HUES48 (cell line): ENCODE measurements around the gene RPS6KA5.

Source experiments
- H3K27ac ChIP-seq: one replicate; pipeline ENCODE4 v1.7.0; 2013; ENCODE audit warnings: low read depth, low read length, inconsistent platforms
- H3K27me3 ChIP-seq: 2 replicates; pipeline ENCODE4 v1.6.1; 2013; ENCODE audit warnings: mild to moderate bottlenecking, low read length; ENCODE audit not compliant: control insufficient read depth, insufficient read depth
- H3K36me3 ChIP-seq: 2 replicates; pipeline ENCODE4 v1.6.1; 2013; ENCODE audit warnings: low read length; ENCODE audit not compliant: control insufficient read depth, insufficient read depth
- H3K4me1 ChIP-seq: 2 replicates; pipeline ENCODE4 v1.6.1; 2013; ENCODE audit warnings: mild to moderate bottlenecking, low read length; ENCODE audit not compliant: control insufficient read depth, insufficient read depth
- H3K4me3 ChIP-seq: 2 replicates; pipeline ENCODE4 v1.5.1; 2013; ENCODE audit warnings: mild to moderate bottlenecking, low read depth, low read length
- H3K9ac ChIP-seq: 2 replicates; pipeline ENCODE4 v1.6.1; 2013; ENCODE audit warnings: mild to moderate bottlenecking, low read depth, low read length, moderate library complexity
- H3K9me3 ChIP-seq: 2 replicates; pipeline ENCODE4 v1.6.1; 2013; ENCODE audit warnings: low read length; ENCODE audit not compliant: control insufficient read depth, insufficient read depth

RPS6KA5 gene

GRCh38 chr14:90894241-90894640, 166.2 kb downstream of the RPS6KA5 start:
- no peak overlapping the region for H3K27ac ChIP-seq
- H3K4me3 ChIP-seq: no peak overlapping the region
- no peaks in the 10 kb centered on the region for H3K36me3 ChIP-seq
- peaks cover 3% of the 10 kb centered on the region; the same call in 1 of the 2 replicates for H3K4me1 ChIP-seq
- H3K27me3 ChIP-seq: no peaks in the 10 kb centered on the region
- H3K9me3 ChIP-seq: no peaks in the 10 kb centered on the region
- no peak overlapping the region for H3K9ac ChIP-seq

DNA sequence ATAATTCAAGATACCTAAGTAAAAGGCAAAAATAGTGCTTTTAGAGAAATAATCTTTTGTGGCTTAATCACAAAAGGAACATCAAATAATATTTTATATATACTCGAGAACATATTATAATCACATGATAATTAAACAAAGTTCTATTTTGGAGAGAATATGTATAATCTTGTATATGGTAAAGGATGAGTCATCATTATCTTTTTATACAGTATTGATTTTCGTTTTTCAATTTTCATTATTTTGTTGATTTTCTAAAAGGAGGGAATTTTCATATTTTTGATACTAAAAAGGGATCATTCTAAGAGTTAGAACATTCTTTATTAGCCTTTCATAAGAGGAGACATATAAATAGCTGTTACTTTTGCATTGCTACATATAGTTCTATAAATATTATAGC, 166.9 kb downstream of the RPS6KA5 start:
- Histone ChIP-seq H3K4me1 (peaks cover 3% of the 10 kb centered on the region; the same call in 1 of the 2 replicates), H3K27me3 (no peaks in the 10 kb centered on the region), H3K36me3 (no peaks in the 10 kb centered on the region), H3K4me3 (no peak overlapping the region), H3K9me3 (no peaks in the 10 kb centered on the region), H3K27ac (no peak overlapping the region), H3K9ac (no peak overlapping the region)

DNA sequence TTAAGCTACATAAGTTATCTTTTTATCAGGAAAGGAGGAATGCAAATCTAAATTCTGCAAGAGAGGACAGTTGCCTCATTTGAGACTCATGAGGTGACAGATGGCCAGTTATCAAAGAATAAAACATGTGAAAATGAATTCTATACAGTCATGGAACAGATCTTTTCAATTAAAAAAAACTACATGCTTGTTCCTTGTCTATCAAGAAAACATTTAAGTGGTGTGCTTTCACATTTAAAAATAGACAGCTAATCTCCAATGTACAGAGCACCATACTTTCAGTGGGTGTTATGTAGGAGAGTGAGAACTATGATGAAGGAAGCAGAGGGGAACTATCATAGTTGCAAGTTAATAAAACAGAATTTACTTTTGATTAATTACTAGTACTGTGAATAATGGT, 167.5 kb downstream of the RPS6KA5 start:
- no peaks in the 10 kb centered on the region for H3K27me3 ChIP-seq
- H3K9me3 ChIP-seq: no peaks in the 10 kb centered on the region
- H3K9ac ChIP-seq: no peak overlapping the region
- H3K36me3 ChIP-seq: no peaks in the 10 kb centered on the region
- H3K4me3 ChIP-seq: no peak overlapping the region
- peaks cover 3% of the 10 kb centered on the region; the same call in 1 of the 2 replicates for H3K4me1 ChIP-seq
- no peak overlapping the region for H3K27ac ChIP-seq

GRCh38 chr14:90891326-90891725, 169.1 kb downstream of the RPS6KA5 start:
- no peaks in the 10 kb centered on the region for H3K9me3 ChIP-seq
- H3K27ac ChIP-seq: no peak overlapping the region
- peaks cover 3% of the 10 kb centered on the region; the same call in 1 of the 2 replicates for H3K4me1 ChIP-seq
- no peaks in the 10 kb centered on the region for H3K36me3 ChIP-seq
- H3K27me3 ChIP-seq: no peaks in the 10 kb centered on the region
- no peak overlapping the region for H3K9ac ChIP-seq
- H3K4me3 ChIP-seq: no peak overlapping the region

DNA sequence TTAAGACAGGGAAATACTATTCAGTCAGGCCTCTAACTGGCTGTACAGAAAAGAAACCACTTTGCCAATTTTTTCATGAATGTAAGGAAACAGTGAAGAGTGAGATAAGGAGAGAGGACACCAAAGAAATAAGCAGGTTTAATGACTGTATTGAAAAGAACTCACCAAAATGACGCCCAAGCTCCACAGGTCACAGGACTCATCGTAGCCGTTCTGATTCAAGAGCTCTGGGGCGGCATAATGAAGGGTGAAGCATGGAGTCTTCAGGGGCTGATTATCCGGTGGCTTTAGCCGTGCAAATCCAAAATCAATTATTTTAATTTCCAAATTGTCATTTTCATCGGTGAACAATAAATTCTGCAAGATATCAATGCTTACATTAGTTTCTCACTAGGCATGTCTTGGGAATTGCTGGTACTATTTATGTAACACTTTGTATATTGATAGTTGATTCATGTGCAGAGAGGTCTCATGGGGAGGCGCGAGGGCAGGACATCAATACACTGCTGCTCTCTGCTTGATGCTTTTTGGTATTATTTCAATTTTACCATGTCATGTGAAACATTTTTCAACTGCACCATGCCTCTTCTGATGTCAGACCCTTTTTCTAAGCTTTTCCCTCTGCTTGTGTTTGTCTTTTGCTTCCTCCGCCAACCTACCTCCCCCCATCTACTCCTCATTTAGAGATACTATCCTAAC, 170.0 kb downstream of the RPS6KA5 start:
- no peaks in the 10 kb centered on the region for H3K36me3 ChIP-seq
- H3K27ac ChIP-seq: no peak overlapping the region
- H3K9ac ChIP-seq: no peak overlapping the region
- H3K4me1 ChIP-seq: peaks cover 3% of the 10 kb centered on the region; the same call in 1 of the 2 replicates
- H3K4me3 ChIP-seq: no peak overlapping the region
- H3K27me3 ChIP-seq: no peaks in the 10 kb centered on the region
- no peaks in the 10 kb centered on the region for H3K9me3 ChIP-seq

GRCh38 chr14:90886297-90886815, 174.1 kb downstream of the RPS6KA5 start:
- peaks cover 7% of the 10 kb centered on the region for H3K4me1 ChIP-seq

DNA sequence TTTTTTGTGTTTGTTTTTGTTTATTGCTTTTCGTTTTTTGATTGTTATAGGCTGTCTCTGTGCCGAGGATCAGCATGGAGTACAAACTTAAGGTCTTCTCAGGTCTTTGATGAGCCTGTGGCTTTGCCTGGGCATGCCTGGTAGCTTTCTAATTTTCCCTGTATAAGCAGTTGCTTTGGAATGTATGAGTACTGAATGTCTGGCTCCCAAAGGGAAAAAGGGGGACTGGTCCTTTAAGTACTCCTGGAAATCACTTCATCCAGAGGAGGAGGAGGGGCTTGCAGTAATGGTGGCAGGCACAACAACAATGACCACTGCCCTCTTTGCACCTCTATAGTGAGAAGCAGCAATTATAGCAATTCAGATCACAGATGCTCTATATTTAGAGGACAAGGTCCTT, 176.7 kb downstream of the RPS6KA5 start:
- Histone ChIP-seq H3K36me3 (no peaks in the 10 kb centered on the region), H3K4me3 (no peak overlapping the region), H3K4me1 (peaks cover 4% of the 10 kb centered on the region; the same call in 1 of the 2 replicates), H3K27ac (no peak overlapping the region), H3K9ac (no peak overlapping the region), H3K9me3 (no peaks in the 10 kb centered on the region), H3K27me3 (no peaks in the 10 kb centered on the region)

More at GRCh38 chr14:90886297-90886815, 174.1 kb downstream of the RPS6KA5 start:
- H3K4me3 ChIP-seq: no peak overlapping the region
- no peaks in the 10 kb centered on the region for H3K27me3 ChIP-seq
- no peaks in the 10 kb centered on the region for H3K9me3 ChIP-seq
- H3K27ac ChIP-seq: no peak overlapping the region
- H3K36me3 ChIP-seq: no peaks in the 10 kb centered on the region
- no peak overlapping the region for H3K9ac ChIP-seq

DNA sequence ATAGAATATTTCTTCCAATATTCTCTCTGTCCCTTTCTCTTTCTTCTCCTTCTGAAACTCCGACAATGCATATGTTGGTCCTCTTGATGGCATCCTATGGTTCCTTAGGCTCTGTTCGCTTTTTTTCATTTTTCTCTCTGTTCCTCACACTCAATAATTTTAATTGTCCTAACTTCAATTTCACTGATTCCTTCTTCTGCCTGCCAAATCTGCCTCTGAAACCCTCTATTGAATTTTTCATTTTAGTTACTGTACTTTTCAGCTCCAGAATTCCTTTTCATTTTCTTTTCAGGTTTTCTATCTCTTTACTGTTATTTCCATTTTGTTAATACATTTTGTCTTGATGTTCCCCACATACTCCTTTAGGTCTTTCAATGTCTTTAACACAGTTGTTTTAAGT, 177.2 kb downstream of the RPS6KA5 start:
- Histone ChIP-seq H3K27ac (no peak overlapping the region), H3K9ac (no peak overlapping the region), H3K9me3 (no peaks in the 10 kb centered on the region), H3K4me1 (peaks cover 4% of the 10 kb centered on the region; the same call in 1 of the 2 replicates), H3K4me3 (no peak overlapping the region), H3K27me3 (no peaks in the 10 kb centered on the region), H3K36me3 (no peaks in the 10 kb centered on the region)

- H3K27ac ChIP-seq: no peak overlapping the region
- H3K36me3 ChIP-seq: no peaks in the 10 kb centered on the region
- H3K27me3 ChIP-seq: no peaks in the 10 kb centered on the region
- no peak overlapping the region for H3K9ac ChIP-seq
- H3K4me3 ChIP-seq: no peak overlapping the region
- peaks cover 4% of the 10 kb centered on the region; the same call in 1 of the 2 replicates for H3K4me1 ChIP-seq
- no peaks in the 10 kb centered on the region for H3K9me3 ChIP-seq
Observed at GRCh38 chr14:90880282-90880681, 180.2 kb downstream of the RPS6KA5 start.

- H3K9ac ChIP-seq: no peak overlapping the region
- no peaks in the 10 kb centered on the region for H3K27me3 ChIP-seq
- H3K27ac ChIP-seq: no peak overlapping the region
- H3K9me3 ChIP-seq: no peaks in the 10 kb centered on the region
- H3K36me3 ChIP-seq: no peaks in the 10 kb centered on the region; the same call in 1 of the 2 replicates
- H3K4me1 ChIP-seq: 0 out of 2 replicates have a peak, but pooled peaks cover 5% of the 10 kb centered on the region
- H3K4me3 ChIP-seq: no peak overlapping the region
Observed at GRCh38 chr14:90874599-90874998, 185.8 kb downstream of the RPS6KA5 start.

DNA sequence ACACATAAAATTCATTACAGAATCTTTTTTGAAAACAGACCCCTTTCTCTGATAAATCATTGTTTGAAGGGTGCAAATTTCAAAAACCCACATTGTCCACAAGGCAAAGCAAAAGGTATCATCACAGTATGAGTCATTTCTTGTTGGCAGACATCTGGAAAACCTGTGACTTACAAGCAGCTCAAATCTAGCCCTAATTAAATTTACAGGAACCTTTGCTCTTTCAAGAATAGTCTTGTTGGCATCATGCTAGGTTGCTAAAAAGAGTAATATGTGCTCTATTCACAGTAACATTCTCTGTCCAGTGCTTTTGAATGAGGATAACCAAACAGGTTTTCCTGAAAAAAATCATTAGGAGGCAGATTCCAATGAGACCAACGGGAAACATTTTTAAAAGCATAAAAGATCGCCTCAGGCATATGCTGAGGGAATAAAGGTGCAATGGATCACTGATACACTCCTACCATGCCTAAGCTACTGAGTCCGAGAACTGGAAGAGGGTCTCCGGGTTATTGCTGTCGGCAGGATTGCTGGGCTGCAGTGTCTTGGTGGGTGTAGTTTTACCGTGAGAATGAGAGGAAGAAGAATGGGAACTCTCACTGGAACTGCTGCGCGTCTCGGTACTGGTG, 188.7 kb downstream of the RPS6KA5 start:
- Histone ChIP-seq H3K4me1 (peaks cover 13% of the 10 kb centered on the region), H3K36me3 (no peaks in the 10 kb centered on the region; the same call in 1 of the 2 replicates), H3K27ac (no peak overlapping the region), H3K4me3 (no peak overlapping the region), H3K9me3 (no peaks in the 10 kb centered on the region), H3K9ac (no peak overlapping the region), H3K27me3 (no peaks in the 10 kb centered on the region)
